Measurements from ENCODE around the gene STK32A. TPM values are rescaled to one million over a fixed set of nuclear protein-coding genes. Genes with fewer than 3 reads are reported as not detected.

The STK32A gene
- total and polyA plus RNA-seq, 4 experiments from 2014 or later, result not detected

DNA sequence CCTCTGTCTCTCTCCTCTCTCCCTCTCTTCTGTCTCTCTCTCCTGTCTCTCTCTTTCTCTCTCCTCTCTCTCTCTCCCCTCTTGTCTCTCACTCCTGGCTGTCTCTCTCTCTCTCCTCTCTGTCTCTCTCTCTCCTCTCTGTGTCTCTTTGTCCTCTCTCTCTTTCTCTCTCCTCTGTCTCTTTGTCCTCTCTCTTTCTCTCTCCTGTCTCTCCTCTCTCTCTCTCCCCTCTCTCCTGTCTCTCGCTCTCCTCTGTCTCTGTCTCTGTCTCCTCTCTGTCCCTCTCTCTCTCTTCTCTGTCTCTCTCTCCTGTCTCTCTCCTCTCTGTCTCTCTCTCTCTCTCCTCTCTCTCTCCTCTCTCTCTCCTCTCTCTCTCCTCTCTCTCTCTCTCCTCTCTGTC is 25.0 kb downstream of the STK32A start:
- Histone ChIP-seq H3K9me3 (ENCODE audit: control insufficient read depth in 1 of 2, low read length in 2 of 2) (no peaks in the 10 kb centered on the region), H3K4me1 (ENCODE audit: insufficient read depth, low read length) (no peaks in the 10 kb centered on the region), H3K27me3 (ENCODE audit: insufficient read depth, low read length) (no peaks in the 10 kb centered on the region), H3K4me3 (ENCODE audit: low read length in 2 of 2) (no peak overlapping the region), H3K27ac (ENCODE audit: low read depth, low read length) (no peak overlapping the region), H3K36me3 (ENCODE audit: insufficient read depth, low read length) (no peaks in the 10 kb centered on the region)
- H3K27me3 Mint-ChIP-seq, result peaks cover 6 to 14% of the 10 kb centered on the region in 2 donors
- no peaks in the 10 kb centered on the region for H3K4me1 Mint-ChIP-seq
- ChIA-PET CTCF (ENCODE audit: partially characterized antibody) (no interaction called here), POLR2A (ENCODE audit: partially characterized antibody) (no interaction called here)
- H3K27ac Mint-ChIP-seq, result no peak overlapping the region
- peaks cover 0 to 15% (median 4%) of the 10 kb centered on the region in 8 donors for H3K9me3 Mint-ChIP-seq
- no peak overlapping the region for H3K4me3 Mint-ChIP-seq
- no peak for DNase-seq
- H3K36me3 Mint-ChIP-seq, result no peaks in the 10 kb centered on the region
- intact Hi-C loops (cut with micrococcal nuclease), result no loop called here

- ChIA-PET CTCF (ENCODE audit: partially characterized antibody) (no interaction called here), POLR2A (ENCODE audit: partially characterized antibody) (no interaction called here)
- H3K9me3 ChIP-seq (ENCODE audit: control insufficient read depth in 1 of 2, low read length in 2 of 2), result no peaks in the 10 kb centered on the region
- H3K27ac ChIP-seq (ENCODE audit: low read depth, low read length), result no peak overlapping the region
- H3K4me1 ChIP-seq (ENCODE audit: insufficient read depth, low read length), result no peaks in the 10 kb centered on the region
- Mint-ChIP-seq H3K4me1 (no peaks in the 10 kb centered on the region), H3K9me3 (peaks cover 0 to 20% (median 7%) of the 10 kb centered on the region in 8 donors), H3K4me3 (no peak overlapping the region), H3K27me3 (peaks cover 0 to 7% of the 10 kb centered on the region in 2 donors), H3K27ac (no peak overlapping the region), H3K36me3 (no peaks in the 10 kb centered on the region)
- no peaks in the 10 kb centered on the region for H3K36me3 ChIP-seq (ENCODE audit: insufficient read depth, low read length)
- no peak overlapping the region for H3K4me3 ChIP-seq (ENCODE audit: low read length in 2 of 2)
- intact Hi-C loops (cut with micrococcal nuclease), result no loop called here
- no peak for DNase-seq
- no peaks in the 10 kb centered on the region for H3K27me3 ChIP-seq (ENCODE audit: insufficient read depth, low read length)
Observed at GRCh38 chr5:147267082-147267832, 32.4 kb downstream of the STK32A start.

- intact Hi-C loops (cut with micrococcal nuclease), result no loop called here
- Histone ChIP-seq H3K4me1 (ENCODE audit: insufficient read depth, low read length) (no peaks in the 10 kb centered on the region), H3K27me3 (ENCODE audit: insufficient read depth, low read length) (no peaks in the 10 kb centered on the region), H3K4me3 (ENCODE audit: low read length in 2 of 2) (no peak overlapping the region), H3K9me3 (ENCODE audit: control insufficient read depth in 1 of 2, low read length in 2 of 2) (no peaks in the 10 kb centered on the region), H3K36me3 (ENCODE audit: insufficient read depth, low read length) (no peaks in the 10 kb centered on the region), H3K27ac (ENCODE audit: low read depth, low read length) (no peak overlapping the region)
- Mint-ChIP-seq H3K4me3 (no peak overlapping the region), H3K36me3 (no peaks in the 10 kb centered on the region), H3K27ac (no peak overlapping the region), H3K4me1 (no peaks in the 10 kb centered on the region), H3K27me3 (peaks cover 0 to 5% of the 10 kb centered on the region in 2 donors), H3K9me3 (peaks cover 2 to 15% (median 5%) of the 10 kb centered on the region in 8 donors)
- ChIA-PET POLR2A (ENCODE audit: partially characterized antibody) (no interaction called here), CTCF (ENCODE audit: partially characterized antibody) (no interaction called here)
- no peak for DNase-seq
Observed at GRCh38 chr5:147276497-147276896, 41.7 kb downstream of the STK32A start.

DNA sequence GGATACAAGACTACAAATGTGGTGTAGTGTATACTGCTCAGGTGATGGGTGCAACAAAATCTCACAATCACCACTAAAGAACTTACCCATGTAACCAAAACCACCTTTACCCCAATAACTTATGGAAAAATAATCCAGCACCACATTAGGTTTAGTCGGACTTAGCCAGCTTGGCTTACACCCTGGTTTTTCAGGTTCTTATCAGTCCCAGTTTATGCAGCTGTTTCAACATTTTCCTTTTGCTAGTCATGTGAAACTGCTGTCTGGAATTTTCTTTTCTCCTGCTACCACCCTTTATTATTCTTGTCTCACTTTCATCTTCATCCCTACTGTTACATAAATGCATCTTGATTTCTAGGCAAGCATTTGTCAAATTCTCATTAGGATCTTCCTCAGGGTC is 51.5 kb downstream of the STK32A start:
- H3K4me1 ChIP-seq (ENCODE audit: insufficient read depth, low read length), result no peaks in the 10 kb centered on the region
- H3K4me3 ChIP-seq (ENCODE audit: low read length in 2 of 2), result no peak overlapping the region
- POLR2A ChIA-PET (ENCODE audit: partially characterized antibody), result no interaction called here
- H3K36me3 ChIP-seq (ENCODE audit: insufficient read depth, low read length), result no peaks in the 10 kb centered on the region
- Mint-ChIP-seq H3K36me3 (no peaks in the 10 kb centered on the region), H3K27me3 (no peaks in the 10 kb centered on the region), H3K4me1 (no peaks in the 10 kb centered on the region), H3K27ac (no peak overlapping the region), H3K4me3 (no peak overlapping the region), H3K9me3 (peaks cover 2 to 30% (median 11%) of the 10 kb centered on the region in 8 donors)
- H3K27ac ChIP-seq (ENCODE audit: low read depth, low read length), result no peak overlapping the region
- CTCF ChIA-PET (ENCODE audit: partially characterized antibody), result no interaction called here
- intact Hi-C loops (cut with micrococcal nuclease), result no loop called here
- no peak for DNase-seq
- no peaks in the 10 kb centered on the region for H3K27me3 ChIP-seq (ENCODE audit: insufficient read depth, low read length)
- H3K9me3 ChIP-seq (ENCODE audit: control insufficient read depth in 1 of 2, low read length in 2 of 2), result no peaks in the 10 kb centered on the region

- Histone ChIP-seq H3K4me1 (ENCODE audit: insufficient read depth, low read length) (no peaks in the 10 kb centered on the region), H3K27ac (ENCODE audit: low read depth, low read length) (no peak overlapping the region), H3K4me3 (ENCODE audit: low read length in 2 of 2) (no peak overlapping the region), H3K36me3 (ENCODE audit: insufficient read depth, low read length) (no peaks in the 10 kb centered on the region), H3K27me3 (ENCODE audit: insufficient read depth, low read length) (no peaks in the 10 kb centered on the region), H3K9me3 (ENCODE audit: control insufficient read depth in 1 of 2, low read length in 2 of 2) (no peaks in the 10 kb centered on the region)
- CTCF ChIA-PET (ENCODE audit: partially characterized antibody), result no interaction called here
- H3K4me3 Mint-ChIP-seq, result no peak overlapping the region
- no peaks in the 10 kb centered on the region for H3K27me3 Mint-ChIP-seq
- no peaks in the 10 kb centered on the region for H3K4me1 Mint-ChIP-seq
- no peaks in the 10 kb centered on the region for H3K36me3 Mint-ChIP-seq
- no peak for DNase-seq
- H3K9me3 Mint-ChIP-seq, result peaks cover 2 to 30% (median 12%) of the 10 kb centered on the region in 8 donors
- H3K27ac Mint-ChIP-seq, result no peak overlapping the region
- intact Hi-C loops (cut with micrococcal nuclease), result no loop called here
- POLR2A ChIA-PET (ENCODE audit: partially characterized antibody), result no interaction called here
Observed at GRCh38 chr5:147287110-147287509, 52.3 kb downstream of the STK32A start.

- no peaks in the 10 kb centered on the region for H3K36me3 ChIP-seq (ENCODE audit: insufficient read depth, low read length)
- intact Hi-C loops (cut with micrococcal nuclease), result no loop called here
- no peaks in the 10 kb centered on the region for H3K9me3 ChIP-seq (ENCODE audit: control insufficient read depth in 1 of 2, low read length in 2 of 2)
- H3K27me3 Mint-ChIP-seq, result no peaks in the 10 kb centered on the region
- H3K36me3 Mint-ChIP-seq, result no peaks in the 10 kb centered on the region
- no peaks in the 10 kb centered on the region for H3K4me1 Mint-ChIP-seq
- ChIA-PET POLR2A (ENCODE audit: partially characterized antibody) (no interaction called here), CTCF (ENCODE audit: partially characterized antibody) (no interaction called here)
- H3K4me3 ChIP-seq (ENCODE audit: low read length in 2 of 2), result no peak overlapping the region
- H3K9me3 Mint-ChIP-seq, result peaks cover 0 to 14% (median 4%) of the 10 kb centered on the region in 8 donors
- no peak overlapping the region for H3K27ac ChIP-seq (ENCODE audit: low read depth, low read length)
- H3K27me3 ChIP-seq (ENCODE audit: insufficient read depth, low read length), result no peaks in the 10 kb centered on the region
- no peak overlapping the region for H3K4me3 Mint-ChIP-seq
- DNase-seq, result no peak
- no peaks in the 10 kb centered on the region for H3K4me1 ChIP-seq (ENCODE audit: insufficient read depth, low read length)
- no peak overlapping the region for H3K27ac Mint-ChIP-seq
Observed at GRCh38 chr5:147290261-147290660, 55.4 kb downstream of the STK32A start.

DNA sequence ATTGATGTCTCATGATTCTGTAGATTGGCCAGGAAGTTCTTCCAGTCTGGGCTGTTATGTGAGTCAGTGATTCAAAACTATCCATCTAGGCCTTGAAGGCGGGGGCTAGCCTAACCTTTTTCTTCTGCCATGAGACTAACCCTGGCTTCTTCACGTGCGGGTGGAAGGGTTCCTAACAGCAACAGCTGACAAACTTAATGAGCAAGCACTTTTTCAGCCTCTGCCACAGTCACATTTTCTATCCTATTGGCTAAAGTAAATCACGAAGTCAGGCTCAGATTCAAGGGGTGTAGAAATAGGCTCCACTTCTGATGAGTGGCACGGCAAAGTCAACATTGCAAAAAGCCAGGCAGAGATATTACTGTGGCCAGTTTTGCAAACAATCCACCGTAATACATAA is 68.4 kb downstream of the STK32A start:
- Histone ChIP-seq H3K4me1 (ENCODE audit: insufficient read depth, low read length) (no peaks in the 10 kb centered on the region), H3K27me3 (ENCODE audit: insufficient read depth, low read length) (no peaks in the 10 kb centered on the region), H3K27ac (ENCODE audit: low read depth, low read length) (no peak overlapping the region), H3K4me3 (ENCODE audit: low read length in 2 of 2) (no peak overlapping the region), H3K36me3 (ENCODE audit: insufficient read depth, low read length) (no peaks in the 10 kb centered on the region), H3K9me3 (ENCODE audit: control insufficient read depth in 1 of 2, low read length in 2 of 2) (no peaks in the 10 kb centered on the region)
- ChIA-PET CTCF (ENCODE audit: partially characterized antibody) (no interaction called here), POLR2A (ENCODE audit: partially characterized antibody) (no interaction called here)
- no peak overlapping the region for H3K4me3 Mint-ChIP-seq
- H3K4me1 Mint-ChIP-seq, result no peaks in the 10 kb centered on the region
- intact Hi-C loops (cut with micrococcal nuclease), result no loop called here
- peaks cover 0 to 5% (median 0%) of the 10 kb centered on the region in 8 donors for H3K9me3 Mint-ChIP-seq
- H3K27me3 Mint-ChIP-seq, result no peaks in the 10 kb centered on the region
- H3K27ac Mint-ChIP-seq, result no peak overlapping the region
- DNase-seq, result no peak
- no peaks in the 10 kb centered on the region for H3K36me3 Mint-ChIP-seq
